GM12801 (cell line): ENCODE measurements around the gene ODAD2.

ENCODE experiments used
- CTCF ChIP-seq: IDR thresholded peaks from one replicate; pipeline ENCODE4 v1.5.1; 2011; ENCODE audit warnings: control low read depth; ENCODE audit not compliant: insufficient read length; ENCODE audit errors: extremely low read depth

The ODAD2 gene

DNA sequence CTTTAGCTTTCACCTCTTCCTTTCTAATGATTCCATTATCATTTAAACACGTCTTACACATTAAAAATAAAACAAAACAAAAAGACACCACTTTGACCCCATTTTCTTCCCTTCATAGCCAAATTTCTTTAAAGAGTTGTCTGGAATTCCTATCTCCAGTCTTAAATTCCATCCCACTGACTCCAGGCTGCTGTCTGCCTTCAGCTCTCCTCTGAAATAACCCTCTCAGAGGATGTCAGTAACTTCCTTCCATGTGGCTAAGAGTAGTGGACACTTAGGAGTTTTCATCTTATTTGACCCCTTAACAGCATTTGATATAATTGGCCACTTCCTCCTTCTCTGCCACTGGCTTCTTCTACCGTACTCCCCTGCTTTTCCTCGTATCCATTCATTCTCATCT is 183.6 kb downstream of the ODAD2 start:
- no peak for TF ChIP-seq CTCF

DNA sequence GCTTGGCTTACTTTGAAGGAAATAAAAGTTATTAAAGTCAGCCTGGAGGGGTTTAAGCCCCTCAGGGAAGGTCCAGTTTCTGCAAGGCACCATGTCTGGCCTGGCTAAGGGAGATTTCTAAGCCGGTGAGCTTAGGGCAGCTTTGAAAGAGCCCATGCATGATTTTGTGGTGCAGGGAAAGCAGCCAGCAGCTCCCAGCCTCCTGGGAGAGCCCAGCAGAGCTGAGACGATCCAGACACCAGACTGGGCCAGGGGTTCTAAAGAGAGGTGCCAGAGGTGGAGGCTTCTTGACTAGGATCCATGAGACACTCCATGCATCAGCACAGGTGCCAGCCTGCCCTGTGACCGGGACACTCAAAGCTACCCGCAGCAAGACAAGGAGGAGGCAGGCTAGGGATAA is 193.7 kb downstream of the ODAD2 start:
- no peak for TF ChIP-seq CTCF

GRCh38 chr10:27804136-27804535 is 194.7 kb downstream of the ODAD2 start:
- TF ChIP-seq CTCF: no peak

DNA sequence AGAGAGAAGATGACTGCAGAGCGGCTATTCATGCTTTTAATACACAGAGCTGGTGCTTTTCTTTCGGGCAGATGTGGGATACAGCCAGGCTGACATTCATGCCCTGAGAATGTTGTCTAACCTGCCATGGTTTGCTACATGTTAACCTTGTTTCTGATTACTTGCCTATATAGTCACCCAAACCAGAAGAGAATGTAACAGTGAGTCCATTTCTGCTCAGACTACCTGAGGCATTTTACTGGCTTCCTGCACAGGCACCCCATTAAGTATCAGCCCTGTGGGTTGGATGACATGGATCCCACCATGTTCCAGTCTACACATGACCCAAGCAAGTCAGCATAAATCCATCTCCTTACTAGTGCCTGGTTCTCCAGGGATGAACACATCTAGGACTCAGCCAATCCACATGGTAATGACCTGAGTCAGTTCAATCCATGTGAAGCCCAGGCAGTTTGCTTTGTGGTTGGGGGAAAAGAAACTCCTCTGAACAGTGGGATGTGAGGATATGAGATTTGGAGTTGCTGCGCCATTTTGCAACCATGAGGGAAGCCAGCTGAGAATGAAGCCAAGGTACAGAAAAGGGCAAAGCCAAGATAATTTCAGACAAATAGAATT is 197.6 kb downstream of the ODAD2 start:
- no peak for TF ChIP-seq CTCF

- no peak for TF ChIP-seq CTCF
Observed at GRCh38 chr10:27799046-27799445, 199.8 kb downstream of the ODAD2 start.

DNA sequence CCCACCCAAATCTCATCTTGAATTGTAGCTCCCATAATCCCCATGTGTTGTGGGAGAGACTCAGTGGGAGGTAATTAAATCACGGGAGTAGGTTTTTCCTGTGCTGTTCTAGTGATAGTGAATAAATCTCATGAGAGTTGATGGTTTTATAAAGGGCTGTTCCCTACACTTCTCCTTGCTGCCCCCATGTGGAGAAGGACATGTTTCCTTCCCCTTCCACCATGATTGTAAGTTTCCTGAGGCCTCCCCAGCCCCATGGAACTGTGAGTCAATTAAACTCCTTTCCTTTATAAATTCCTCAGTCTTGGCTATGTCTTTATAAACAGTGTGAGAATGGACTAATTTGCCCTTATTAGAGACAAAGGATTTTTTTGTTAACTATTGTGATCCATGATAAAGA is 204.7 kb downstream of the ODAD2 start:
- no peak for TF ChIP-seq CTCF

DNA sequence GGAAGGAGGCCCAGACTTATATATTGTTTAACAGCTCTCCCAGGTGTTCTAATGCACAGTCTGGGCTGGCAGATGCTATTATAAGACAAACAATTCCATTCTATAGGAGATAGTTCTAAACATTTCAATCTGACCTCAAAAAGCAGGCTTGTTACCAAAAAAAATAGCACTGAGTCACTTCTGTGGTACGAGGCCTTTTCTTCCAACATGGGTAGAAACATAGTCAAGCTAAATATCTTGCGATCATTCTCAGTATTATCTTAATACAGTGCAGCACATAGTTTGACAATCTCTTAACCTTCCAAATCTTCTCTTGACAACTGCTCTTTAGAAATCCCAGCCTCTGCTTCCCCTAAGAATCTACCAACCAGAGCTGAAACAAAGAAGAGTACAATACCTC is 206.7 kb downstream of the ODAD2 start:
- no peak for TF ChIP-seq CTCF
